ENCODE measurements around the gene OBSCN.

OBSCN gene

DNA sequence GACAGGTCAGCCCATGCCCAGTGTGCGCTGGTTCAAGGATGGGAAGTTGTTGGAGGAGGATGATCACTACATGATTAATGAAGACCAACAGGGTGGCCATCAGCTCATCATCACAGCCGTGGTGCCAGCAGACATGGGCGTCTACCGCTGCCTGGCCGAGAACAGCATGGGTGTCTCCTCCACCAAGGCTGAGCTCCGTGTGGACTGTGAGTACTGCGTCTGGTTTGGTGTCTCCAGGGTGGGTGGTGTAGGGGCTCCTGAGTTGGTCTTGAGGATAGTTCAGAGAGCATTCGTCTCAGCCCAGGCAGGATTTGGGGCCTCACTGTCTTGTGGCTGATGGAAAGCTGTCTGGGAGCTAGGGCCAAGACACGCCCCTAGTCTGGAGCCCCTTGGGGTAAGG lies 115.6 kb downstream of the OBSCN start:
- no peak for DNase-seq

DNA sequence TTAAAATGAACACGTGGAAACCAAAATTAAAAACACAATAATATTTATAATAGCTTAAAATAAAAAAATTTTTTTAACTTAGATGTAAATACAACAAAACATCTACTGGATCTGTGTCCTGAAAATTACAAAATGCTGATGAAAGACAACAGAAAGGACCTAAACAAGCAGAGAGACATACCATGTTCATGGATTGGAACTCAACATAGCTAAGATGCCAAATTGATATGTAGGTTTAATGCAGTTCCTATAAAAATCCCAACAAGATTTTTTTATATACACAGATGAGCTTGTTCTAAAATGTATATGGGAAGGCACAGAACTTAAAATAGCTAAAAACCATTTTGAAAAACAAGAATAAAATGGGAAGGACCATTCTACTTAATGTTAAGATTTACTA lies 117.4 kb downstream of the OBSCN start:
- DNase-seq = no peak

DNA sequence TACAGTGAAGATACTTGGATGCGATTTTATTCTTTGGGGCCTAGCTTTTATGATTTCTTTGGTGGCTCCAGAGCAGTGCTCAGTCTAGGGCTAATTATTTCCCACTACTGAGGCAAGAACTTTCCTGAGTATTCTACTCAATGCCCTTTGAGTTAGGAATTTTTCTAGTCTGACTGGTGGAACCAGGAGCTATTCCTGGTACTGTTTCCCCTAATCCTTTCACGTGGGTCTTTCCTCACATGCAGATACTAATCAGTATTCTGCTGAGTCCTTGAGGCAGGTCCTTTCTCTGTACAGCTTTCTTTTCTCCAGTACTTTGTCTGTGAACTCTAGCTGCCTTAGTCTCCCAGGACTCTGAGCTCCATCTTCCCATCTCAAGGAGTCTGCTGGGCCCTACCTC lies 122.0 kb downstream of the OBSCN start:
- DNase-seq = no peak

DNA sequence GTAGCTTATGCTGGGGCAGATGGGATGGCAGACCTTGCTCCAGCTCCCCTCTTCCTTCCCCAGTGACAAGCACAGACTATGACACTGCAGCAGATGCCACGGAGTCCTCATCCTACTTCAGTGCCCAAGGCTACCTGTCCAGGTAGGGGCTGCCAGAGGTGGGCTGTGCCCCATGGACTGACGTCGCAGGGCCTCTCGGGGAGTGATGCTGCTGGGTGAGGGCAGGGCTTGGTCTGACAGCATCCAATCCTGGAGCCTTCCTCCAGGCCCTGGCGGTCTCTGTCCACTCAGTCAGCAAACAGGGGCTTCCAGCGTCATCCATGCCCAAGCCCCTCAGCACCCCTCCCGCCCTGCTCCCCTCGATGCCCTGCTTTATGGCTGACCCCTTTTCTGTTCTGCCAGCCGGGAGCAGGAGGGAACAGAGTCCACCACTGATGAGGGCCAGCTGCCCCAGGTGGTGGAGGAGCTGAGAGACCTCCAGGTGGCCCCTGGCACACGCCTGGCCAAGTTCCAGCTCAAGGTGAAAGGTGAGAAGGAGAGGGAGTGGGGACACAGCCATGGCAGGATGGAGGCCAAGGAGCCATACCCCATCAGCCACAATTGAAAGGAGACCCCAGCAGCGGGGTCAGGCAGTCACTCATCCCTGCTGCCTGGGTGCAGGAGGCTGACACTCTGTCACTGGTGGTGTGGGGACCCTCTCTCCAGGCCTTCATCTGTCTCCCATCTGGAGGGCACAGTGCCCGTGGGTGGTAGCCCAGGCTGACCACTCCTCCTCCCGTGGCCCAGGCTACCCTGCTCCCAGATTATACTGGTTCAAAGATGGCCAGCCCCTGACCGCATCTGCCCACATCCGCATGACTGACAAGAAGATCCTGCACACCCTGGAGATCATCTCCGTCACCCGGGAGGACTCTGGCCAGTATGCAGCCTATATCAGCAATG lies 125.2 kb downstream of the OBSCN start:
- DNase-seq = no peak

DNA sequence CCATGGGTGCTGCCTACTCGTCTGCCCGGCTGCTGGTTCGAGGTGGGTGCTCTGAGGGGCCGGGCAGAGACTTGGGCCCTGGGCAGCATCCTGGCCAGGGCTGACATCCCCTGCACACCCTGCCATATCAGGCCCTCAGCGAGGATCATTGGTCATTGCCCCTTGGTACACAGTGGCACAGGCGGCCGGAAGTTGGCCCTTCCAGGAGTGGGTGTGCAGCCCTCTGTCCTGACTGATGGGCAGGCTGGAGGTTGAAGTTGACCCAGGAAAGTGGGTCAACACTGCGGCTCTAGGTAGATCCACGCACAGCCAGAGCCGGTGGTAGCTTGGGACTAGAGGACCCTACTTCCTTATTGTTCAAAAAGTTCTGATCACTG lies 125.9 kb downstream of the OBSCN start:
- DNase-seq = no peak

DNA sequence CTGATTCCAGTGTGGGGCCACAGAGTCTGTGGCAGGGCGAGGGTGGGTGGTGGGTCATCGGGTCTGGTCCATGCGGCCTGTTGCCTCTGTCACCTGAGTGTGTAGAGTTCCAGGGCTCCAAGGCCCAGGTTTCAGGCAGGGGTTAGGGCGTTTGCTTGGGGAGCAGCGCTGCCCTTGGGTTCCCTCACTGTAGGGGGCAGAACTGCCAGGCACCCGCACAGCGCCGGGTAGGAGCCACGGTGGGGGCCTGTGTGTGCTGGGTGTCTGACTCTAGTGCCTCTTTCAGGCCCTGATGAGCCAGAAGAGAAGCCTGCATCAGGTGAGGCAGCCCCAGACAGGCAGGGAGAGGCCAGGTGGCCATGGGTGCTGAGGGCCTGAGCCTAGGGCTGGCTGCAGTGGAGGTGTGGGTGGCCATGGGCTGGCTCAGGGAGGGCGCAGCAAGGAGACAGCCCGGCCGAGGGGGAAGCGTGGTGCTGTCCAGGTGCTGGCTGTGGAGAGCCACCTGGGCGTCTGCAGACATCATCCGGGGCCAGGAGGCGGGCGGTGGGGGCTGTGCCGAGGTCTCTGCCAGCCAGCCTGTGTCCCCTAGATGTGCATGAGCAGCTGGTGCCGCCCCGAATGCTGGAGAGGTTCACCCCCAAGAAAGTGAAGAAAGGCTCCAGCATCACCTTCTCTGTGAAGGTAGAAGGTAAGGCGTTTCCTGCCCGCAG lies 126.5 kb downstream of the OBSCN start:
- DNase-seq = no peak

DNA sequence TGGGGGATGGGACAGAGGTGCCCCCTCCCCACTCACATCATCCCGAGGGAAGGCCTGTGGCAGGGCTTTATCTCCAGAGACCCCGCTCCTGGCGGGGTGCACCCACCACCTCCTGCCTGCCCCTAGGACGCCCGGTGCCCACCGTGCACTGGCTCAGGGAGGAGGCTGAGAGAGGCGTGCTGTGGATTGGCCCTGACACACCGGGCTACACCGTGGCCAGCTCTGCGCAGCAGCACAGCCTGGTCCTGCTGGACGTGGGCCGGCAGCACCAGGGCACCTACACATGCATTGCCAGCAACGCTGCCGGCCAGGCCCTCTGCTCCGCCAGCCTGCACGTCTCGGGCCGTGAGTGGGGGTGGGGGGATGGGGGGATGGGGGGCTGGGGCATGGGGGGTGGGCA lies 127.1 kb downstream of the OBSCN start:
- no peak for DNase-seq

DNA sequence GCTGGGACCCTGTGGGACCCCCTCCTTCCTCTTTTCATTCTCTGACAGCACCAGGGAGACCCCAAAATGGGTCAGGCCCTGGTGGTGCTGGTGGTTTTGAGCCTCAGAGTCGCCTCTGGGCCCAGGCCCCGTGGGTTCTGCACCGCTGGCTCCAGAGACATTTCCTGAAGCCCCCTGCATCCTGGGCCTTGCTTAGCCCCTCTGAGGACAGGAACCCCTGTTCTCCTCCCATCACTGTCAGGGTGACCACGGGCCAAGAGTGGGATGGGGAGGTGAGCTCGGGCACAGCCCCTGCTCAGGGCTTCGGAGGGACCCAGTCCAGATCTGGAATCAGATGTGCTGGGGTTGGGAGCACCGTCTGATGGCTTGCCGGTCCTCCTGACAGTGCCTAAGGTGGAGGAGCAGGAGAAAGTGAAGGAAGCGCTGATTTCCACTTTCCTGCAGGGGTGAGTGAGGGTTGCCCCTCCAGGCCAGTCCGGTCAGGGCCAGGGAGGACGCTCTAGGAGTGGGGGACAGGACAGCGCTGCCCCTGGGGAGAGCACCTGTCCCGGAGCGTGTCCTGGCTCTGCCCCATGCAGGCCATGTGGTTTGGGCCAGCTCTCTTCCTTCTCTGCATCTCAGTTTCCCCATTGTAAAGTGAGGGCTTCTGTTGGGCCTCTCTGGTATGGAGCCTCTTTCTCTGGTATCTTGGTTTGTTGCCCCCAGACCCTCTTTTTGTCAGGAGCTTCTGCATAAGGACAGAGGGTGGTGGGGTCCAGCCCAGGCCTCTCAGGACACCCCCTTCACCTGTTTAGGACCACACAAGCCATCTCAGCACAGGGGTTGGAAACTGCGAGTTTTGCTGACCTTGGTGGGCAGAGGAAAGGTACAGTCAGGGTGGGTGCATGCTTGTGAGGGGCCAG lies 127.8 kb downstream of the OBSCN start:
- no peak for DNase-seq

DNA sequence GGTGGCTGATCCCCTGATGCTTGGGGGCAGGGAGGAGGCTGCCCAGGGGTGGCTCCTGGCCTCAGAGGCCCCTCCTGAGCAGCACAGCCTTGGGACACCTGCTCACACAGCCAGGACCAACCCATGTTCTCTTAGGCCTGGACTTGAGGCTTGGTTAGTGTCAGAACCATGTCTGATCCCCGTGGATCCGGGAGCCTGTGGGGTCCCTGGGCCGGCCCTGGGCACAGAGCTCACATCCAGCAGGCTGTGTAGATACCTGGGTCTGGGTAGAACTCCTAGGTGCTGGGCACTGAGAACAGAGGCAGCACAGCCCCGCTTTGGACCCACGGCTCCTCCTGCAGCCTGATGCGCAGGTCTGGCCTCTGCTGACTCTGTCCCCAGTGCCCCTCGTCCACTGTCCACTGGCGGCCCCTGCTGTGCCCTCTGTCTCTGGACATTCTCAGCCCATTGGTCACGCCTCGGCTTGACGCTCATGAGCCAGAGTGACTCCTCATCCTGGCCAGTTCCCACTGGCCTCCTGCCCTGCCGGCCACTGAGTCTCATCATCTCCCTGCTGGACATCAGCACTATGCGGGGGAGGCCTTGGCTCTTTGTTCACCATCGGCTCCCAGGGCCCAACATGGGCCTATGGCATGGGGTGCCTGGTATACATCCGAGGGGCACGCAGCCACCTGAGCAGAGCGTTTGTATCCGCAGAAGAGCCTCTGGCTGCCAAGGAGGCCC lies 128.6 kb downstream of the OBSCN start:
- DNase-seq = no peak

DNA sequence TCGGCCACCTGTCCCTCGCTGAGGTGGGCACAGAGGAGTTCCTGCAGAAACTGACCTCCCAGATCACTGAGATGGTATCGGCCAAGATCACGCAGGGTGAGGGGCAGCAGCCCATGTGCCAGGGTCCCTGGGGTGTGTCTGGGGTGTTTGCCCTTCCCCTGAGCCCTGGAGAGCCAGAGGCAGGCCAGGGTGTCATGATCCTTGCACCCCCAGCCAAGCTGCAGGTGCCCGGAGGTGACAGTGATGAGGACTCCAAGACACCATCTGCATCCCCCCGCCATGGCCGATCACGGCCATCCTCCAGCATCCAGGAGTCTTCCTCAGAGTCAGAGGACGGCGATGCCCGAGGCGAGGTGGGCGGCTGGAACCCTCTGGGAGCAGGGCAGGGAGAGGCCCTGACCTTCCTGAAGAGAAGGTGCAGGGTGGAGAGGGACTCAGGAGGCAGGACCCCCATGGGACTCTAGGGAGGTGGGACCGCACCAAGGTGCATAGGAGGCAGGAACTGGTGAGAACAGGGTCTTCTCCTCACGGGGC lies 129.3 kb downstream of the OBSCN start:
- no peak for DNase-seq

DNA sequence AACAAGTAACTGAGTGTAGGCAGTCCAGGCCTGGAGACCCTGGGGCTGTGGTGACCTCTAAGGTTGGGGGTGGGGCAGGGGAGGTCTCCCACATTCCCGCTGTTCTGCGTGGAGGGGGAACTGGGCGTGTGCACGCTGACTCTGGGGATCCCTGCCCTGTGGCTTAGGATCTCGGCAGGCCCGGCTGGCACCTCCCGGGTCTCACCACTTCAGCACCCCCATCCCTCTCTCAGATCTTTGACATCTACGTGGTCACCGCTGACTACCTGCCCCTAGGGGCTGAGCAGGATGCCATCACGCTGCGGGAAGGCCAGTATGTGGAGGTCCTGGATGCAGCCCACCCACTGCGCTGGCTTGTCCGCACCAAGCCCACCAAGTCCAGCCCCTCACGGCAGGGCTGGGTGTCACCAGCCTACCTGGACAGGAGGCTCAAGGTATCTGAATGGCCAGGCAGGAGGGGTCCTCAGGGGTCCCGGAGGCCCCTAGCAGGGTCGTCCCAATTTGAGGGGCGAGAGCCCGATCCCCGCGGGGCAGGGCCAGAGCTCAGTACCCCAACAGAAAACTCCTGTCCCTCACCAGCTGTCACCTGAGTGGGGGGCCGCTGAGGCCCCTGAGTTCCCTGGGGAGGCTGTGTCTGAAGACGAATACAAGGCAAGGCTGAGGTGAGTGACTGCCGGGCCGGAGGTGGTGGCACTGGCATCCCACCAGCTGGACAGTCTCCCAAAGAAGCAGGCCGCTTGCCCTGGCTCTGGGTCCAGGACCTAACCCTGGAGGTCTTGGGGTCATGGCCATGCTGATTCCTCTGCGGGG lies 130.1 kb downstream of the OBSCN start:
- no peak for DNase-seq

DNA sequence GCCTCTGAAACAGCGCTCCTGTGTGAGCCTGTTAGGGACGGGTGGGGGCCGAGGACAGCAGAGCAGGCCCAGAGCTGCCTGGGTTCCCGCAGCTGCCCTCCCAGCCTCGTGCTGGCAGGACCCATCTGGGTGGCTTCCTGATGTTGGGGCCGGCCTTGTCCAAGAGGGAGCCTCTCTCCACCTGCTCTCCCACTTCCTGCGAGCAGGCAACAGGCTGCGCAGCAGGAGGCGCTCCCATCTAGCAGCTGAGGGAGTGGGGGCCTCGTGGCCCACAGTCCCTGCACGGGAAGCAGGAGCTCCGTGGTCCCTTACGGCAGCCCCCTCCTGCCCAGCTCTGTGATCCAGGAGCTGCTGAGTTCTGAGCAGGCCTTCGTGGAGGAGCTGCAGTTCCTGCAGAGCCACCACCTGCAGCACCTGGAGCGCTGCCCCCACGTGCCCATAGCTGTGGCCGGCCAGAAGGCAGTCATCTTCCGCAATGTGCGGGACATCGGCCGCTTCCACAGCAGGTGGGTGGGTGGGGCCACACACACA lies 130.7 kb downstream of the OBSCN start:
- DNase-seq = no peak

DNA sequence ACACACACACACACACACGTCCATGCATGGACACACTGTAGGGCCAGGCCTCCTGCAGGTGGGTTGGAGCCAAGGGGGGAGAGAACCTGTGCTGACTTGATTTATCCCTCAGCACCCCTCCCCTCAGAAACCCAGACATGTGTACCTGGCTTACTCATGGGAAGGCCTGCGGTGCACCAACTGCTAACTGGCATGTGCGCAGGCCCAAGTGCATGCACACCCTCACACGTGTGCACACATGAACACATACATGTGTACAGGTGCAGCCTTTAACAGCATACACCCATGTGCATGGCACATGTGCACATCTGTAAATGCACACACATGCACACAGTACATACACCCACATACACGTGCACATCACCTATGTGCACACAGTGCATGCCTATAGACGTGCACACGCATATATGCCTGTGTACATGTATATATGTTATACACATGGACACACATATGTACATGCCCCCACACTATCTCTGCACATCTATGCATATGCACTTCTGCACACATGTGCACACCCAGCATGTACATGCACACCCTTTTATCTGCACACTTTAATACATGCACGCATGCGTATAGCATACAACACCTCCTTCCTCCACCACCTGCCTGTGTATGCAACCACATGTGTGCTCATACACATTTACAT lies 131.3 kb downstream of the OBSCN start:
- no peak for DNase-seq

DNA sequence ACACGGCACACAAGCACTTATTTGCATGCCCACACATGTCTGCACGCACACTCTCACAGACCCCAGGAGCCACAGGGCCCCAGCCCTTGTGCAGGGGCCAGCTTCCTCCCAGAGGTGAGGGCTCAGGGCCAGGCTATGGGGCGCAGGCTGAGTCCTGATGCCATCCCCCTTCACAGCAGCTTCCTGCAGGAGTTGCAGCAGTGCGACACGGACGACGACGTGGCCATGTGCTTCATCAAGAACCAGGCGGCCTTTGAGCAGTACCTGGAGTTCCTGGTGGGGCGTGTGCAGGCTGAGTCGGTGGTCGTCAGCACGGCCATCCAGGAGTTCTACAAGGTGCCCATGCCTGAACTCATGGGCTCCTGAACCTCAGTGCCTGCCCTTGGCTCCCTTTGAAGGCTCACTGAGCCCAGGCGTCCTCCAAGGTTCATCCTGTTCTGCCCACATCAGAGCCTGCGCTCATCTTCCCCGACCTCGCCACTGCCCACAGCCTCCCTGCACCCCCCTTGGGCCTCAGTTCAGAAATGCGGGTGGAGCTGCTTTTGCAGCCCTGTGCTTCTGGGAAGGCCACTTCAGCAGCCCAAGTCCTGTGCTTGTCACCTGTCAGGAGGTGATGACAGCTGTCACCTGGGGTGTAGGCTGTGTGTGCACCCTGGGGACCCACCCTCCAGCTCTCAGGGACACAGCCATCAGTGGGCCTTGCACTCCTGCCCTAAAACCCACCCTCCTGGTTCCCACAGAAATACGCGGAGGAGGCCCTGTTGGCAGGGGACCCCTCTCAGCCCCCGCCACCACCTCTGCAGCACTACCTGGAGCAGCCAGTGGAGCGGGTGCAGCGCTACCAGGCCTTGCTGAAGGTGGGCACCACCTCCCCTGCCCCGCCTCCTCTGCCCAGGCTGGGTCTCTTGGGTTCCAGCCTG lies 132.2 kb downstream of the OBSCN start:
- no peak for DNase-seq

DNA sequence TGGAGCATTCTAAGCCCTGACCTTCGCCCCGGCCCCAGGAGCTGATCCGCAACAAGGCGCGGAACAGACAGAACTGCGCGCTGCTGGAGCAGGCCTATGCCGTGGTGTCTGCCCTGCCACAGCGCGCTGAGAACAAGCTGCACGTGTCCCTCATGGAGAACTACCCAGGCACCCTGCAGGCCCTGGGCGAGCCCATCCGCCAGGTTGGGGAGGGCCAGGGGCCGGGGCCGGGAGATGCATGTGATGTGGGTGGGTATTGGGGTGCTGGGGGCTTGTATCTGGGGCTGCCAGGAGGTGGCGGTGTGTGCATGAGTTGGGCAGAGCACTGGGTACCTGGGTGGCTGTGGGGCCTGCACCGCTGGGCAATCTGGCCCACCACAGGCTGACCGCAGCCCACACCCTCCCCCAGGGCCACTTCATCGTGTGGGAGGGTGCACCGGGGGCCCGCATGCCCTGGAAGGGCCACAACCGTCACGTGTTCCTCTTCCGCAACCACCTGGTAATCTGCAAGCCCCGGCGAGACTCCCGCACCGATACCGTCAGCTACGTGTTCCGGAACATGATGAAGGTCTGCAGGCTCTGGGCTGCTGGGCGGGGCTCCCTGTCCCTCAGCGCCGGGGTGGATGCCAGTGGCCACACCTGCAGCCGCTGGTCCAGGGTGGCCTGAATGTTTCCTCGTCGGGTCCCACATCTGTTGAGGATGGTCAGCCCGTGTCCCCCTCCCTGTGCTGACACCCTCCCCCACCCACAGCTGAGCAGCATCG lies 133.0 kb downstream of the OBSCN start:
- no peak for DNase-seq

DNA sequence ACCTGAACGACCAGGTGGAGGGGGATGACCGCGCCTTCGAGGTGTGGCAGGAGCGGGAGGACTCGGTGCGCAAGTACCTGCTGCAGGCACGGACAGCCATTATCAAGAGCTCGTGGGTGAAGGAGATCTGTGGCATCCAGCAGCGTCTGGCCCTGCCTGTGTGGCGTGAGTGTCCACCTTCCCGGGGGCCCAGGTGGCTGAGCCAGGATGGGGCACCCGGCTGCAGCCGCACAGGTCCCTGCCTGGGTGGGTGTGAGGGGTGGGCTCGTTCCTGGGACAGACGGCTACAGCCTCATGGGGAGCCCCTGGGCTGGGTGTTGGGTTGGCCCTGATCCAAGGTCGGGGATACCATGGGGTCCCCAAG lies 133.6 kb downstream of the OBSCN start:
- DNase-seq = no peak

DNA sequence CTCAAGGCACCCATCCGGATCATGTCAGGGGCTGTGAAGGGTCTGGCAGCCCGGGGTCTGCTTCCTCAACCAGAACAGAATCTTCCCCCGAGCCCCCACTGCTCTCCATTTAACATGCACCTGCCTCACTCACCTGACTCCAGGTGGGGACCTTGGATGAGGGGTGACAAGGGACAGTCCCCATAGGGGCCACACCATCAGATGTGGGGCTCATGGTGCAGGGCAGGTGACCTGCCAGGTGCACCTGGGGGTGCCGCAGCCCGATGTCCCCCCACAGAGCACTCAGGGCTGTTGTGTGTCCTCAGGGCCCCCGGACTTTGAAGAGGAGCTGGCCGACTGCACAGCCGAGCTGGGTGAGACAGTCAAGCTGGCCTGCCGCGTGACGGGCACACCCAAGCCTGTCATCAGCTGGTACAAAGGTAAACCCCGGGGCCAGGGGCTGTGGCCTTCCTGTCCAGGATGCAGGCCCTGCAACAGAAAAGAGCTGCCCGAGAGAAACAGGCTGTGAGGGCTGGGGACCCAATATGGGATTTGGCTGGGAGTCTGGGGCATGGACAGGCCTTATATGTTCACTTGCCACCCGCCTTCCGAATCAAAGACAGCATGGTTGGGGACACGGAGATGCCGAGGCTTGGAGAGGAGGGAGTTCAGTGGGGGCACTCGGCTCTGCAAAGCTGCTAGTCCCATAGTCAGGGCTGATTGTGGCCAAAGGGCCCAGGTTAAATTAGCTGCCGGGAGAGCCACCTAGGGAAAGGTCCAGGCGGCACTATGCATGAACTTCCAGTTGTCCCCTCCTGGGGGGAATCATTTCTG lies 134.2 kb downstream of the OBSCN start:
- no peak for DNase-seq
